HEK293 (cell line): ENCODE results near the gene CDK2.
A peak's percentile ranks its signal among the peaks of the same experiment; 100 is the strongest.

Source experiments
- GFI1B ChIP-seq: fragments of 450-650 bp; formaldehyde crosslinking; IDR thresholded peaks from 2 replicates; pipeline ENCODE4 v1.5.1; 2016; ENCODE audit warnings: missing biosample characterization, missing genetic modification characterization
- PBX3 ChIP-seq: sonication (generic); formaldehyde crosslinking; IDR thresholded peaks from 2 replicates; pipeline ENCODE4 v1.8.1; 2022; ENCODE audit warnings: mild to moderate bottlenecking, moderate library complexity, missing genetic modification reagents
- REST ChIP-seq: fragments of 450-650 bp; formaldehyde crosslinking; IDR thresholded peaks from 2 replicates; pipeline ENCODE4 v1.5.1; 2016; ENCODE audit warnings: missing biosample characterization, missing genetic modification characterization
- SCRT2 ChIP-seq: fragments of 450-650 bp; formaldehyde crosslinking; IDR thresholded peaks from 2 replicates; pipeline ENCODE4 v1.5.1; 2016; ENCODE audit warnings: missing biosample characterization, missing genetic modification characterization
- ZBTB1 ChIP-seq: fragments of 450-650 bp; formaldehyde crosslinking; IDR thresholded peaks from 2 replicates; pipeline ENCODE4 v1.5.1; 2016; ENCODE audit warnings: missing biosample characterization, missing genetic modification characterization
- ZBTB26 ChIP-seq: fragments of 450-650 bp; formaldehyde crosslinking; optimal IDR thresholded peaks from 2 replicates; pipeline ENCODE3; 2016; ENCODE audit warnings: missing biosample characterization, mild to moderate bottlenecking, missing genetic modification characterization
- ZNF169 ChIP-seq: fragments of 450-650 bp; formaldehyde crosslinking; IDR thresholded peaks from 2 replicates; pipeline ENCODE4 v1.5.1; 2016; ENCODE audit warnings: missing biosample characterization, missing genetic modification characterization
- ZNF221 ChIP-seq: fragments of 450-650 bp; formaldehyde crosslinking; IDR thresholded peaks from 2 replicates; pipeline ENCODE4 v1.5.1; 2017; ENCODE audit warnings: missing biosample characterization, missing genetic modification characterization, borderline replicate concordance
- ZNF280C ChIP-seq: fragments of 450-650 bp; formaldehyde crosslinking; IDR thresholded peaks from 2 replicates; pipeline ENCODE4 v1.5.1; 2016; ENCODE audit warnings: missing biosample characterization, missing genetic modification characterization
- ZNF514 ChIP-seq: fragments of 450-650 bp; formaldehyde crosslinking; IDR thresholded peaks from 2 replicates; pipeline ENCODE4 v1.5.1; 2016; ENCODE audit warnings: missing biosample characterization, missing genetic modification characterization
- ZNF548 ChIP-seq: fragments of 450-650 bp; formaldehyde crosslinking; IDR thresholded peaks from 2 replicates; pipeline ENCODE4 v1.5.1; 2016; ENCODE audit warnings: missing biosample characterization, missing genetic modification characterization
- ZNF549 ChIP-seq: fragments of 450-650 bp; IDR thresholded peaks from 2 replicates; pipeline ENCODE4 v1.5.1; 2018; ENCODE audit warnings: missing biosample characterization, missing genetic modification characterization, mild to moderate bottlenecking, inconsistent platforms, moderate library complexity
- ZNF76 ChIP-seq: fragments of 450-650 bp; formaldehyde crosslinking; IDR thresholded peaks from 2 replicates; pipeline ENCODE4; 2016; ENCODE audit warnings: low read depth, missing biosample characterization, missing genetic modification characterization, borderline replicate concordance
- ZNF792 ChIP-seq: fragments of 450-650 bp; formaldehyde crosslinking; IDR thresholded peaks from 2 replicates; pipeline ENCODE4 v1.5.1; 2016; ENCODE audit warnings: missing biosample characterization, missing genetic modification characterization
- TF ChIP-seq, protein P1 (sequence below): fragments of 450-650 bp; formaldehyde crosslinking; IDR thresholded peaks from 2 replicates; pipeline ENCODE4 v1.5.1; 2016; ENCODE audit warnings: missing biosample characterization, missing genetic modification characterization, borderline replicate concordance
- TF ChIP-seq, protein P2 (sequence below): fragments of 450-650 bp; formaldehyde crosslinking; IDR thresholded peaks from 2 replicates; pipeline ENCODE4 v1.5.1; 2016; ENCODE audit warnings: missing biosample characterization, missing genetic modification characterization

CDK2 gene

DNA sequence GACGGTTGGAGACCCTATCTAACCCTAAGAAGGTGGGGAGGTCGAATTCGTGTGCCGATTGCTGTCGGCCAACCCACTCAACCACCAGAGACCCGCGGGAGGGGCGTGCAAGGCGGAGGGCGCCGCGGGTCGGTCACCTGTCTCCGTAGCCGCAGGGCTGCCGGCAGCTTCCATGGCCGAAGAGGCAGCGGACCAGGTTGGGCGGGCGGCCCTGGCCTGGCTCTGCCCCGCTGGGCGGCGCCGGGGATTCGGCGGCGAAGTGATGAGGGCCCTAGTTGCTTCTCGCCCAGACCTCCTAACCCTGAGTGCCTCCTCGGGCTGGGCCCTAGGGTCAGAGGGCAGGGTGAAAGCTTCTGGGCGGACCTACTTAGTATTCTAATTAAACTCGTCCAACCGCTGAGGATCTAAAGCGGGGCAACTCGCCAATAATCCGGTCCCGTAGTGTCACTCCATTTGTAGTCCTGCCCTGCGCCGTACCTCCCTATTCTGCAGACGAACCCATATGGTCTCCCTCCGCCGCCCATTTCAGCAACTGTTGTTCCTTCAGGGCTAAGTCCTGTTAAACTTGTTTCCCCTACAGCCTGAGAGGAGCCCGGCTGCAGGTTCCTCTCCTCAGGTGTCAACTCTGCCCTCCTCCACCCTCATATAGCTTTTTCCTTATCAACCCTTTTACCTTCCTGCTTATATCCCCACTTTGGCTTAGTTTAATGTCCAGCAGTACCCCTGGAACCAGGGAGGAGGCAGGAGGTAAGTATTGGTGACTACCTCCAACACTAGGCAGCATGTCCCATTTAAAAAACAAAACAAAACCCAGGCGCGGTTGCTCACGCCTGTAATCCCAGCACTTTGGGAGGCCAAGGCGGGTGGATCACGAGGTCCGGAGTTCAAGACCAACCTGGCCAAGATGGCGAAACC, 38.8 kb upstream of the CDK2 start, which contains the start of gene PYM1 (continued):
- TF ChIP-seq GFI1B (tag by site-specific recombination): no peak
- no peak for TF ChIP-seq ZNF280C
- no peak for TF ChIP-seq ZNF169
- no peak for TF ChIP-seq ZBTB26 (tag by site-specific recombination)
- TF ChIP-seq ZNF76: no peak
- TF ChIP-seq ZNF548: no peak
- TF ChIP-seq ZNF514 (tag by site-specific recombination): no peak
- TF ChIP-seq, protein P1, sequence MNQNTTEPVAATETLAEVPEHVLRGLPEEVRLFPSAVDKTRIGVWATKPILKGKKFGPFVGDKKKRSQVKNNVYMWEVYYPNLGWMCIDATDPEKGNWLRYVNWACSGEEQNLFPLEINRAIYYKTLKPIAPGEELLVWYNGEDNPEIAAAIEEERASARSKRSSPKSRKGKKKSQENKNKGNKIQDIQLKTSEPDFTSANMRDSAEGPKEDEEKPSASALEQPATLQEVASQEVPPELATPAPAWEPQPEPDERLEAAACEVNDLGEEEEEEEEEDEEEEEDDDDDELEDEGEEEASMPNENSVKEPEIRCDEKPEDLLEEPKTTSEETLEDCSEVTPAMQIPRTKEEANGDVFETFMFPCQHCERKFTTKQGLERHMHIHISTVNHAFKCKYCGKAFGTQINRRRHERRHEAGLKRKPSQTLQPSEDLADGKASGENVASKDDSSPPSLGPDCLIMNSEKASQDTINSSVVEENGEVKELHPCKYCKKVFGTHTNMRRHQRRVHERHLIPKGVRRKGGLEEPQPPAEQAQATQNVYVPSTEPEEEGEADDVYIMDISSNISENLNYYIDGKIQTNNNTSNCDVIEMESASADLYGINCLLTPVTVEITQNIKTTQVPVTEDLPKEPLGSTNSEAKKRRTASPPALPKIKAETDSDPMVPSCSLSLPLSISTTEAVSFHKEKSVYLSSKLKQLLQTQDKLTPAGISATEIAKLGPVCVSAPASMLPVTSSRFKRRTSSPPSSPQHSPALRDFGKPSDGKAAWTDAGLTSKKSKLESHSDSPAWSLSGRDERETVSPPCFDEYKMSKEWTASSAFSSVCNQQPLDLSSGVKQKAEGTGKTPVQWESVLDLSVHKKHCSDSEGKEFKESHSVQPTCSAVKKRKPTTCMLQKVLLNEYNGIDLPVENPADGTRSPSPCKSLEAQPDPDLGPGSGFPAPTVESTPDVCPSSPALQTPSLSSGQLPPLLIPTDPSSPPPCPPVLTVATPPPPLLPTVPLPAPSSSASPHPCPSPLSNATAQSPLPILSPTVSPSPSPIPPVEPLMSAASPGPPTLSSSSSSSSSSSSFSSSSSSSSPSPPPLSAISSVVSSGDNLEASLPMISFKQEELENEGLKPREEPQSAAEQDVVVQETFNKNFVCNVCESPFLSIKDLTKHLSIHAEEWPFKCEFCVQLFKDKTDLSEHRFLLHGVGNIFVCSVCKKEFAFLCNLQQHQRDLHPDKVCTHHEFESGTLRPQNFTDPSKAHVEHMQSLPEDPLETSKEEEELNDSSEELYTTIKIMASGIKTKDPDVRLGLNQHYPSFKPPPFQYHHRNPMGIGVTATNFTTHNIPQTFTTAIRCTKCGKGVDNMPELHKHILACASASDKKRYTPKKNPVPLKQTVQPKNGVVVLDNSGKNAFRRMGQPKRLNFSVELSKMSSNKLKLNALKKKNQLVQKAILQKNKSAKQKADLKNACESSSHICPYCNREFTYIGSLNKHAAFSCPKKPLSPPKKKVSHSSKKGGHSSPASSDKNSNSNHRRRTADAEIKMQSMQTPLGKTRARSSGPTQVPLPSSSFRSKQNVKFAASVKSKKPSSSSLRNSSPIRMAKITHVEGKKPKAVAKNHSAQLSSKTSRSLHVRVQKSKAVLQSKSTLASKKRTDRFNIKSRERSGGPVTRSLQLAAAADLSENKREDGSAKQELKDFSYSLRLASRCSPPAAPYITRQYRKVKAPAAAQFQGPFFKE (tag by site-specific recombination): no peak
- TF ChIP-seq REST: peak; percentile 6; the same call in 1 of the 2 replicates
- no peak for TF ChIP-seq ZNF221 (tag by site-specific recombination)
- no peak for TF ChIP-seq ZNF549
- TF ChIP-seq, protein P2, sequence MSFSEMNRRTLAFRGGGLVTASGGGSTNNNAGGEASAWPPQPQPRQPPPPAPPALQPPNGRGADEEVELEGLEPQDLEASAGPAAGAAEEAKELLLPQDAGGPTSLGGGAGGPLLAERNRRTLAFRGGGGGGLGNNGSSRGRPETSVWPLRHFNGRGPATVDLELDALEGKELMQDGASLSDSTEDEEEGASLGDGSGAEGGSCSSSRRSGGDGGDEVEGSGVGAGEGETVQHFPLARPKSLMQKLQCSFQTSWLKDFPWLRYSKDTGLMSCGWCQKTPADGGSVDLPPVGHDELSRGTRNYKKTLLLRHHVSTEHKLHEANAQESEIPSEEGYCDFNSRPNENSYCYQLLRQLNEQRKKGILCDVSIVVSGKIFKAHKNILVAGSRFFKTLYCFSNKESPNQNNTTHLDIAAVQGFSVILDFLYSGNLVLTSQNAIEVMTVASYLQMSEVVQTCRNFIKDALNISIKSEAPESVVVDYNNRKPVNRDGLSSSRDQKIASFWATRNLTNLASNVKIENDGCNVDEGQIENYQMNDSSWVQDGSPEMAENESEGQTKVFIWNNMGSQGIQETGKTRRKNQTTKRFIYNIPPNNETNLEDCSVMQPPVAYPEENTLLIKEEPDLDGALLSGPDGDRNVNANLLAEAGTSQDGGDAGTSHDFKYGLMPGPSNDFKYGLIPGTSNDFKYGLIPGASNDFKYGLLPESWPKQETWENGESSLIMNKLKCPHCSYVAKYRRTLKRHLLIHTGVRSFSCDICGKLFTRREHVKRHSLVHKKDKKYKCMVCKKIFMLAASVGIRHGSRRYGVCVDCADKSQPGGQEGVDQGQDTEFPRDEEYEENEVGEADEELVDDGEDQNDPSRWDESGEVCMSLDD (tag by site-specific recombination): no peak
- peak; percentile 81 for TF ChIP-seq SCRT2 (tag by site-specific recombination)
- TF ChIP-seq ZBTB1 (tag by site-specific recombination): no peak
- peak; percentile 38; the same call in 1 of the 2 replicates for TF ChIP-seq PBX3
- 0 out of 2 replicates have a peak, but pooled peaks have one; percentile 31 for TF ChIP-seq ZNF792 (tag by site-specific recombination)
